T-helper 2 cell treated with Interferon-gamma antibody and Interleukin-4, amounts not matched to agents 5 μg/mL and 100 μg/mL, for 36 hours (primary cell): Measurements from ENCODE around the gene NMU.
"Not testable (repeated sequence)": the region's sequence is repeated elsewhere in the genome, so short reads cannot be mapped to it uniquely, and the experiment has no call there.

Experiments used
- DNase-seq: peaks from one replicate; pipeline ENCODE4 v3.0.0; 2021; ENCODE audit warnings: low spot score
- H3K27ac Mint-ChIP-seq: one replicate; pipeline ENCODE4 v1.8.0; 2021; ENCODE audit warnings: mild to moderate bottlenecking, mixed read lengths
- H3K27me3 Mint-ChIP-seq: one replicate; pipeline ENCODE4 v1.8.0; 2021; ENCODE audit warnings: low read depth, mixed read lengths
- H3K36me3 Mint-ChIP-seq: one replicate; pipeline ENCODE4 v1.8.0; 2021; ENCODE audit warnings: low read depth, mixed read lengths
- H3K4me1 Mint-ChIP-seq: one replicate; pipeline ENCODE4 v1.8.0; 2021; ENCODE audit warnings: low read depth, mixed read lengths
- H3K4me3 Mint-ChIP-seq: one replicate; pipeline ENCODE4 v1.8.0; 2022; ENCODE audit warnings: mild to moderate bottlenecking, moderate library complexity, mixed read lengths
- H3K9me3 Mint-ChIP-seq: one replicate; pipeline ENCODE4 v1.8.0; 2021; ENCODE audit warnings: mixed read lengths

Gene NMU

GRCh38 chr4:55568905-55569504 lies 67.1 kb downstream of the NMU start:
- no peak overlapping the region for H3K4me3 Mint-ChIP-seq
- H3K27ac Mint-ChIP-seq: no peak overlapping the region
- no peaks in the 10 kb centered on the region for H3K36me3 Mint-ChIP-seq
- peaks cover 3% of the 10 kb centered on the region for H3K27me3 Mint-ChIP-seq
- no peaks in the 10 kb centered on the region for H3K9me3 Mint-ChIP-seq
- DNase-seq: no peak
- no peaks in the 10 kb centered on the region for H3K4me1 Mint-ChIP-seq

- peaks cover 1% of the 10 kb centered on the region for H3K27me3 Mint-ChIP-seq
- H3K4me1 Mint-ChIP-seq: peaks cover 4% of the 10 kb centered on the region
- no peak overlapping the region for H3K4me3 Mint-ChIP-seq
- H3K9me3 Mint-ChIP-seq: peaks cover 9% of the 10 kb centered on the region
- no peak for DNase-seq
- H3K36me3 Mint-ChIP-seq: no peaks in the 10 kb centered on the region
- H3K27ac Mint-ChIP-seq: no peak overlapping the region
Observed at GRCh38 chr4:55561889-55562288, 74.2 kb downstream of the NMU start.

- Mint-ChIP-seq H3K27ac (no peak overlapping the region), H3K9me3 (peaks cover 9% of the 10 kb centered on the region), H3K36me3 (no peaks in the 10 kb centered on the region), H3K27me3 (peaks cover 5% of the 10 kb centered on the region), H3K4me1 (peaks cover 4% of the 10 kb centered on the region), H3K4me3 (no peak overlapping the region)
- no peak for DNase-seq
Observed at GRCh38 chr4:55560096-55560495, 76.0 kb downstream of the NMU start.

- H3K27ac Mint-ChIP-seq: no peak overlapping the region
- peaks cover 9% of the 10 kb centered on the region for H3K4me1 Mint-ChIP-seq
- no peak for DNase-seq
- peaks cover 28% of the 10 kb centered on the region for H3K27me3 Mint-ChIP-seq
- no peaks in the 10 kb centered on the region for H3K36me3 Mint-ChIP-seq
- peaks cover 9% of the 10 kb centered on the region for H3K9me3 Mint-ChIP-seq
- no peak overlapping the region for H3K4me3 Mint-ChIP-seq
Observed at GRCh38 chr4:55554453-55555030, 81.6 kb downstream of the NMU start.

GRCh38 chr4:55553441-55554201 lies 82.5 kb downstream of the NMU start:
- Mint-ChIP-seq H3K9me3 (peaks cover 5% of the 10 kb centered on the region), H3K36me3 (no peaks in the 10 kb centered on the region), H3K4me1 (peaks cover 11% of the 10 kb centered on the region), H3K27ac (no peak overlapping the region), H3K4me3 (no peak overlapping the region), H3K27me3 (peaks cover 37% of the 10 kb centered on the region)
- no peak for DNase-seq

- H3K9me3 Mint-ChIP-seq, H3K4me3 Mint-ChIP-seq, H3K36me3 Mint-ChIP-seq, DNase-seq, H3K27ac Mint-ChIP-seq: not testable (repeated sequence)
- Mint-ChIP-seq H3K27me3 (peaks cover 48% of the 10 kb centered on the region), H3K4me1 (peaks cover 15% of the 10 kb centered on the region)
Observed at GRCh38 chr4:55551964-55552363, 84.1 kb downstream of the NMU start.

GRCh38 chr4:55549888-55550287 lies 86.2 kb downstream of the NMU start:
- no peak overlapping the region for H3K4me3 Mint-ChIP-seq
- no peak for DNase-seq
- H3K9me3 Mint-ChIP-seq: no peaks in the 10 kb centered on the region
- no peaks in the 10 kb centered on the region for H3K36me3 Mint-ChIP-seq
- H3K4me1 Mint-ChIP-seq: peaks cover 17% of the 10 kb centered on the region
- no peak overlapping the region for H3K27ac Mint-ChIP-seq
- H3K27me3 Mint-ChIP-seq: peaks cover 42% of the 10 kb centered on the region

GRCh38 chr4:55547918-55548317 lies 88.2 kb downstream of the NMU start:
- Mint-ChIP-seq H3K4me1 (peaks cover 17% of the 10 kb centered on the region), H3K9me3 (no peaks in the 10 kb centered on the region), H3K4me3 (peak overlapping the region; percentile 88), H3K27ac (no peak overlapping the region), H3K36me3 (no peaks in the 10 kb centered on the region), H3K27me3 (peaks cover 40% of the 10 kb centered on the region)
- no peak for DNase-seq

- no peak overlapping the region for H3K27ac Mint-ChIP-seq
- no peaks in the 10 kb centered on the region for H3K36me3 Mint-ChIP-seq
- H3K4me3 Mint-ChIP-seq: peak overlapping the region; percentile 88
- peaks cover 35% of the 10 kb centered on the region for H3K27me3 Mint-ChIP-seq
- no peak for DNase-seq
- peaks cover 17% of the 10 kb centered on the region for H3K4me1 Mint-ChIP-seq
- no peaks in the 10 kb centered on the region for H3K9me3 Mint-ChIP-seq
Observed at GRCh38 chr4:55547466-55547770, 88.7 kb downstream of the NMU start.

GRCh38 chr4:55546756-55547465 lies 89.2 kb downstream of the NMU start, which contains the start of gene CLOCK:
CLOCK (minus strand) TSS chr4:55546909; CDS start chr4:55482785, 64,124 bp downstream.
- peak; percentile 82 for DNase-seq
- no peaks in the 10 kb centered on the region for H3K36me3 Mint-ChIP-seq
- peak within 1 kb of the TSS; percentile 89 for H3K4me3 Mint-ChIP-seq
- H3K27ac Mint-ChIP-seq: peak within 1 kb of the TSS; percentile 81
- peaks cover 32% of the 10 kb centered on the region for H3K27me3 Mint-ChIP-seq
- H3K9me3 Mint-ChIP-seq: no peaks in the 10 kb centered on the region
- peaks cover 17% of the 10 kb centered on the region for H3K4me1 Mint-ChIP-seq

- no peaks in the 10 kb centered on the region for H3K36me3 Mint-ChIP-seq
- H3K27me3 Mint-ChIP-seq: peaks cover 32% of the 10 kb centered on the region
- no peak for DNase-seq
- H3K4me3 Mint-ChIP-seq: peak overlapping the region; percentile 88
- H3K9me3 Mint-ChIP-seq: no peaks in the 10 kb centered on the region
- H3K4me1 Mint-ChIP-seq: peaks cover 17% of the 10 kb centered on the region
- no peak overlapping the region for H3K27ac Mint-ChIP-seq
Observed at GRCh38 chr4:55546506-55546755, 89.7 kb downstream of the NMU start.

- H3K4me1 Mint-ChIP-seq: peaks cover 17% of the 10 kb centered on the region
- DNase-seq: peak; percentile 55
- H3K27me3 Mint-ChIP-seq: peaks cover 32% of the 10 kb centered on the region
- H3K9me3 Mint-ChIP-seq: no peaks in the 10 kb centered on the region
- peak overlapping the region; percentile 89 for H3K4me3 Mint-ChIP-seq
- H3K36me3 Mint-ChIP-seq: no peaks in the 10 kb centered on the region
- peak overlapping the region; percentile 69 for H3K27ac Mint-ChIP-seq
Observed at GRCh38 chr4:55545641-55546505, 90.2 kb downstream of the NMU start.
